KMS-11 (cell line): ENCODE measurements around the gene HSPE1.

ENCODE experiments used
- H2AFZ ChIP-seq: fragments of 200-600 bp; sonication (generic); 2 replicates; pipeline ENCODE4 v1.6.1; 2016; ENCODE audit warnings: antibody characterized with exemption, mixed run types, low read depth
- H3K27ac ChIP-seq: fragments of 200-600 bp; sonication (generic); 2 replicates; pipeline ENCODE4 v1.6.1; 2016; ENCODE audit warnings: mild to moderate bottlenecking, mixed run types
- H3K27me3 ChIP-seq: fragments of 200-600 bp; sonication (generic); 2 replicates; pipeline ENCODE4 v1.6.1; 2017; ENCODE audit warnings: mild to moderate bottlenecking, low read depth, mixed run types, moderate library complexity; ENCODE audit not compliant: insufficient read depth
- H3K36me3 ChIP-seq: fragments of 200-600 bp; sonication (generic); 2 replicates; pipeline ENCODE4 v1.6.1; 2017; ENCODE audit warnings: mild to moderate bottlenecking, mixed run types; ENCODE audit not compliant: insufficient read depth
- H3K4me1 ChIP-seq: fragments of 200-600 bp; sonication (generic); 2 replicates; pipeline ENCODE4 v1.6.1; 2016; ENCODE audit warnings: mild to moderate bottlenecking, low read depth, mixed run types; ENCODE audit not compliant: poor library complexity, severe bottlenecking
- H3K4me2 ChIP-seq: fragments of 200-600 bp; sonication (generic); 2 replicates; pipeline ENCODE4 v1.7.0; 2016; ENCODE audit warnings: mild to moderate bottlenecking, mixed run types
- H3K4me3 ChIP-seq: fragments of 200-600 bp; sonication (generic); IDR thresholded peaks from 2 replicates; pipeline ENCODE4 v1.6.1; 2017; ENCODE audit warnings: low read depth, low read length, mixed read lengths; ENCODE audit not compliant: insufficient read depth
- H3K79me2 ChIP-seq: fragments of 200-600 bp; sonication (generic); 2 replicates; pipeline ENCODE4 v1.6.1; 2016; ENCODE audit warnings: low read depth, mixed run types; ENCODE audit not compliant: insufficient read depth
- H3K9ac ChIP-seq: fragments of 200-600 bp; sonication (generic); 2 replicates; pipeline ENCODE4 v1.6.1; 2016; ENCODE audit warnings: mild to moderate bottlenecking, mixed run types
- H4K20me1 ChIP-seq: fragments of 200-600 bp; sonication (generic); 2 replicates; pipeline ENCODE4 v1.6.1; 2016; ENCODE audit warnings: mild to moderate bottlenecking, mixed run types; ENCODE audit not compliant: insufficient read depth
- CTCF ChIP-seq: fragments of 200-600 bp; sonication (generic); conservative IDR thresholded peaks from 2 replicates; pipeline ENCODE4 v1.6.1; 2017; ENCODE audit warnings: low read depth, mild to moderate bottlenecking, antibody characterized with exemption, low read length, moderate library complexity, mixed read lengths

HSPE1 gene

GRCh38 chr2:197460649-197461048, 39.5 kb upstream of the HSPE1 start:
- TF ChIP-seq CTCF = no peak
- no peak overlapping the region for H2AFZ ChIP-seq
- H3K36me3 ChIP-seq = peaks cover 9% of the 10 kb centered on the region; the same call in 1 of the 2 replicates
- peaks cover 4% of the 10 kb centered on the region for H3K4me1 ChIP-seq
- no peak overlapping the region for H3K27ac ChIP-seq
- H3K27me3 ChIP-seq = no peaks in the 10 kb centered on the region
- H3K79me2 ChIP-seq = peaks cover 50% of the 10 kb centered on the region
- no peak overlapping the region for H3K4me3 ChIP-seq
- H4K20me1 ChIP-seq = peaks cover 6% of the 10 kb centered on the region; the same call in 1 of the 2 replicates
- H3K9ac ChIP-seq = no peak overlapping the region
- H3K4me2 ChIP-seq = no peak overlapping the region

DNA sequence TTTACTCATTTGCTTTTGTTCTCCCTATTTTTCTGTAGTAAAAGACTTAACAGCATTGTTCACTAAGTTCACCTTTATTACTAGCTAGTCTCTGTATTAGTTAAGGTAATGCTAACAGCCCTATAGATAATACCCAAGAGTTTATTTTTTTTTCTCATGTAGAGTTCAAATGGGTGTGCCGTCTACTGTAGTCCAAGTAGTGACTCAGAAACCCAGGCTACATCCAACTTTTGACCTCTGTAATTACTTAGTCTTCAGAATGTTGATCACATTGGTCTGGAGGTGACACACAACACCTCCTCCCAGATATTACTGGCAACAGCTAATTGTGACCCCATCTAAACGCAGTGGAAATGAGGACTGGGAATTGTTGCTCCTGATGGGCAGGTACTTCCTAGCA, 39.1 kb upstream of the HSPE1 start:
- Histone ChIP-seq H2AFZ (no peak overlapping the region), H3K36me3 (peaks cover 9% of the 10 kb centered on the region; the same call in 1 of the 2 replicates), H3K4me2 (no peak overlapping the region), H4K20me1 (peaks cover 6% of the 10 kb centered on the region; the same call in 1 of the 2 replicates), H3K27me3 (no peaks in the 10 kb centered on the region), H3K79me2 (peaks cover 46% of the 10 kb centered on the region), H3K4me1 (peaks cover 4% of the 10 kb centered on the region), H3K27ac (no peak overlapping the region), H3K9ac (no peak overlapping the region), H3K4me3 (no peak overlapping the region)
- TF ChIP-seq CTCF = no peak

DNA sequence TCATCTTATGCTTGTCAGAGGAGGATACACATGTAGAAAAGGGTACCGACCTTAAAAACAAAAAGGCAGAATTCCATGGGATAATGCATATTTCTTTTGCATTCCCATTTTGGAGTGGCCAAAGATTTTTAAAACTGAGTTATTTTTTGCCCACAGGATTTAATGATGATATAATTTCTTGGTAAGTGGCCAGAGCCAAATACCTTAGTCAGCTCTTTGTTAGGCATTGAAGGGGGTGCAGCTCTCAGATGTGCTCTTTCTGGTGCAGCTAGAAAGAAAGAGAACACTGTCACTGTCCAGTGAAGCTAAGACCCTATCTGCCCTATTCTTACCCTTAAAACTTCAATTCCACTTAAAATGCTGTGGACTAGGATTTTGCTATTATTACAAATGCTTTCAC, 36.0 kb upstream of the HSPE1 start:
- Histone ChIP-seq H3K4me2 (no peak overlapping the region), H4K20me1 (no peaks in the 10 kb centered on the region), H2AFZ (no peak overlapping the region), H3K27ac (no peak overlapping the region), H3K9ac (no peak overlapping the region), H3K27me3 (no peaks in the 10 kb centered on the region), H3K4me1 (peaks cover 4% of the 10 kb centered on the region), H3K36me3 (peaks cover 9% of the 10 kb centered on the region; the same call in 1 of the 2 replicates), H3K4me3 (no peak overlapping the region), H3K79me2 (peaks cover 16% of the 10 kb centered on the region; the same call in 1 of the 2 replicates)
- TF ChIP-seq CTCF = no peak

DNA sequence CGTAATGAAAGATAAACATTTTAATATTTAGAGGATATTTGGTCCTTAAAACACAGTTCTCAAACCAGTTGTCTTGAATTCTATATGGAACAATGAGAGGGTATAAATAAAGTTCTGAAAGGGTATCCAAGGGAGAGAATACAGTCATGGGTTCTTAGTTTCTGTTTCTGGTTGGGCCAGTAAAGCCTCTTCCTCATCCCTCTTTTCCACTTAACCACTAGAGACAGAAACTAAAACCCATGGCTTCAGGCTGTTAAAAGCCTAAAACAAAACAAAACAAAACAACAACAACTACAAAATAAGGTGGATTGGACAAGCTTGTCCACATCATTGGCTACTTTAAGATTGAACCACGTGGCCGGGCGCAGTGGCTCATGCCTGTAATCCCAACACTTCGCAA, 28.0 kb upstream of the HSPE1 start:
- Histone ChIP-seq H3K9ac (no peak overlapping the region), H4K20me1 (no peaks in the 10 kb centered on the region), H3K27ac (no peak overlapping the region), H3K79me2 (no peaks in the 10 kb centered on the region), H3K27me3 (no peaks in the 10 kb centered on the region), H3K4me2 (no peak overlapping the region), H3K4me1 (peaks cover 9% of the 10 kb centered on the region), H3K4me3 (no peak overlapping the region), H3K36me3 (peaks cover 4% of the 10 kb centered on the region; the same call in 1 of the 2 replicates), H2AFZ (no peak overlapping the region)
- TF ChIP-seq CTCF = no peak
